ENCODE measurements around the gene SELPLG.
"Not testable (repeated sequence)": the region's sequence is repeated elsewhere in the genome, so short reads cannot be mapped to it uniquely, and the experiment has no call there.

SELPLG gene

GRCh38 chr12:108633534-108634248, at the start of gene SELPLG:
Gene SELPLG, minus strand, starts transcription at chr12:108633894. Its CDS starts 9,587 bp downstream, at chr12:108624307.
- peak; percentile 73 to 81 for DNase-seq (ENCODE audit: low read depth in 2 of 2)

DNA sequence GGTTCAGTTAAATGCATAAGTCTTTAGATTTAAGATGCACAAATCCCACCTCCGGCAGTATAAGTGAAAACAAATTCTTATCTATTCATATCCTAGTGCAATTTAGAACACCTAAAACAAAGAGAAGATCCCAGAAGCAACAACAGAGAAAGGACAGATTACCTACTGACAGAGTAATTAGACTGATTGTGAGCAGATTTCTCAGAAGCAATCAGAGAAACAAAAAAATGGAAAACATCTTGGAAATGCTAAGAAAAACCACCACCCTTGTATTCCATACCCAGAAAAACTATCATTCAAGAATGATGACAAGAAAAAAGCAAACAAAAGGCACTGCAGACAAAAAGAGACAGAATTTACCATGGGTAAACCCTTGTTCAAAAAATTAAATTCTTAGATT, 47.6 kb upstream of the SELPLG start:
- DNase-seq (ENCODE audit: low read depth in 2 of 2) = no peak

- no peak for DNase-seq (ENCODE audit: low read depth in 2 of 2)
These were observed 45.5 kb upstream of the SELPLG start for GRCh38 chr12:108679106-108679681.

DNA sequence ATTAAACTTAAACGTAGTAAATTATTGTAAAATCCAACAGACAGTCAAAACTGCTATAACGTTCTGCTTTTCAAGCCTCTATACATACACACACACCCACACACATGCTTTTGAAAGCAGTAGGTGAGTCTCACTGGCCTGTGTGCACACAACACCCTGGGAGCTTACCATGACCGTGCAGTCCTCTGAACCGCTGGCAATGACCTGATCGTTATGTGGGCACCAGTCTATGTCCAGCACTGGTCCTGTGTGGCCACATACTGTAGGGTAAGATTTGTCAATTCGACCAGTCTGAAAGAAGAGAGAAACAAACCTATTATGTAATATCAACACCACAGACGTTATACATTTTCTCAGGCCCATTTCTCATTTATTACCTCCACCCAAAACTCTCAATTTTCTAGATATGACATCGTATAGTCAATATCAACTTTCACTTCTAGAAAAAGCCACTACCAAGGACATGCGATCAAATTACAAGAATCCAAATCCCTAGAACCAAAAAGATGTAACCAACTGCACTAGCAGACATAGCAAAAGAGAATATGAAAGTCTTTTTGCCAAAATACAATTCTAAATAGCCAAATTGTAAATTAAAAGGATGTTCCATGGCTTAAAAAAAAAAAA, 44.5 kb upstream of the SELPLG start:
- DNase-seq (ENCODE audit: low read depth in 2 of 2) = no peak

GRCh38 chr12:108677381-108677780, 43.7 kb upstream of the SELPLG start:
- DNase-seq (ENCODE audit: low read depth in 2 of 2) = no peak

GRCh38 chr12:108676707-108677106, 43.0 kb upstream of the SELPLG start:
- no peak for DNase-seq (ENCODE audit: low read depth in 2 of 2)

- DNase-seq (ENCODE audit: low read depth in 2 of 2) = no peak
These were observed 42.1 kb upstream of the SELPLG start for GRCh38 chr12:108675792-108676191.

DNA sequence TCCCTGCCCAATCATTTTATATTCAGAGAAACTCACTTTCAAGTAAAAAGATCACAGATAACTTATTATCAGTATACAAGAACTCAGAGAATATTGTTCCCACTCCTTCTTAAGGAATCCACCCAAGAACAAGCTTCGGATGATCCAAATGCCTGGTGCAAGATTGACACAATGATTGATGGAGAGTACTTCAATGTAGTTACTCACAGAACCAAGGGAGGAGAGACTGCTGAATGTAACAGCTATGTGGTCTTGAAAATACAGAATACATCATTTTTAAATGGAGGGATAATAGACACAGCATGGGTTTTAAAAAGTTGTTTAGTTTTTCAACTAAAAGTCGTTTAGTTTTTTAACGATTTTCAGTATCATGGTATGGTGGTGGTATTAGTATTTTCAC, 38.4 kb upstream of the SELPLG start:
- no peak for DNase-seq (ENCODE audit: low read depth in 2 of 2)

DNA sequence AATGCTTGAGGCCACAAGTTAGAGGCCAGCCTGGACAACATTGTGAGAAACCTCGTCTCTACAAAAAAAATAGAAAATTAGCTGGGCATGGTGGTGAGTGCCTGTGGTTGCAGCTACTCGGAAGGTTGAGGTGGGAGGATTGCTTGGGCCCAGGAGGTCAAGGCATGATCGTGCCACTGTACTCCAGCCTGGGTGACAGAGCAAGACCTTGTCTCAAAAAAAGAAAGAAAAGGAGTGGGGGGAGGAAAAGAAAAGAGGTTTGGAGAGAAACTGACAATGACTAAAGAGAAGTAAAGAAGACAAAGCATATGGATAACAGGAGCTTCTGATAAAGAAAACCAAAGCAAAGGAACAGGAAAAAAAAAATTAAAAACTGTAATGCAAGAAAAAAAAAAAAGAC, 37.4 kb upstream of the SELPLG start:
- no peak for DNase-seq (ENCODE audit: low read depth in 2 of 2)

DNA sequence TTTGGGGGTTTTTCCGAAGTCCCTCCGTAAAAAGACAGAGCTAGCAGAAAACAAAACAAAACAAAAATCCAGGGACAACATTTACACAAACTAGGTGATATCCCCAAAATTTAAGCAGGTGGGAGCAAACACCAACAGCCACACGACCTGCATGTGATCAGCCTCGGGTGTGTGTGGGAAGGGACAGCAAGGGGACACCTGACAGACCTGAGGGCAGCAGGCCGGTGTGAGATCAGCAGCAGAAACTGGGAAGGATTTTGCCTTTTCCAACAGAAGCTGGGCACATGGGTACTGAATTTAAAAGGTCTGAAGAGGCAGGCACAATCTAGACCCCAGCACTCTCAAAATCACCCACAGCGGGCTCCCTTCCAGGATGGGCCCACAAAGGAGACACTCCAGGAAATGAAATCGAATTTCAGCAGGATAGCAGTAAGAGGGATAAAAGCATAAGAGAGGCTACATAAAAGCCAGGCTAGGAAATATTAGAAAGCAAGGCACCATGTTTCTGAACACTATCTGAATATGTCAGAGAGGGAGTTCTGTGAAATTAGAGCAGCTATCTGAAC, 36.5 kb upstream of the SELPLG start:
- DNase-seq (ENCODE audit: low read depth in 2 of 2) = no peak

GRCh38 chr12:108668542-108668941, 34.8 kb upstream of the SELPLG start:
- DNase-seq (ENCODE audit: low read depth in 2 of 2) = no peak

- DNase-seq (ENCODE audit: low read depth in 2 of 2) = no peak
These were observed 34.4 kb upstream of the SELPLG start for GRCh38 chr12:108668063-108668462.

- no peak for DNase-seq (ENCODE audit: low read depth in 2 of 2)
These were observed 33.7 kb upstream of the SELPLG start for GRCh38 chr12:108667349-108667748.

DNA sequence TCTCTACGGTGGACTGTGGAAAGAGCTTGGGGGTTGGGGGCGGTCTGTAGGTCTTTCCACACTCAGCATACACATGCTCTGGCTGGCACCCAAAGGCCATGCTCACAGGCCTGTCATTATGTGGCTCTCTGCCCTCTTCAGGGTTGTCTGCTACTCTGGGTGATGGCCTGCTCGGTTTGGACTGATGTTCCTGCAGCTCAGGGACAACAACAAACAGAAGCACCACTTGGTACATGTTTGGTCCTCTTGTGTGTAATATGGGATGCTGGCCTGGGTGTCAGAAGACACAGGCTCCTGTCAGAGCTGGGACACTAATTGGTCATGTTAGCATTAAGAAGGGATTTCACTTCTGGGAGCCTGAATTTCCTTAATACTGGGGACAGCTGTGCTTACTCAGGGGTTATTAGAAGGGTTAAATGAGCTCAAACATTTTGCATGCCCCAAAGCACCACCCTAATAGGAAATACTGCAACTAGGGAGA, 32.7 kb upstream of the SELPLG start:
- DNase-seq (ENCODE audit: low read depth in 2 of 2) = no peak

DNA sequence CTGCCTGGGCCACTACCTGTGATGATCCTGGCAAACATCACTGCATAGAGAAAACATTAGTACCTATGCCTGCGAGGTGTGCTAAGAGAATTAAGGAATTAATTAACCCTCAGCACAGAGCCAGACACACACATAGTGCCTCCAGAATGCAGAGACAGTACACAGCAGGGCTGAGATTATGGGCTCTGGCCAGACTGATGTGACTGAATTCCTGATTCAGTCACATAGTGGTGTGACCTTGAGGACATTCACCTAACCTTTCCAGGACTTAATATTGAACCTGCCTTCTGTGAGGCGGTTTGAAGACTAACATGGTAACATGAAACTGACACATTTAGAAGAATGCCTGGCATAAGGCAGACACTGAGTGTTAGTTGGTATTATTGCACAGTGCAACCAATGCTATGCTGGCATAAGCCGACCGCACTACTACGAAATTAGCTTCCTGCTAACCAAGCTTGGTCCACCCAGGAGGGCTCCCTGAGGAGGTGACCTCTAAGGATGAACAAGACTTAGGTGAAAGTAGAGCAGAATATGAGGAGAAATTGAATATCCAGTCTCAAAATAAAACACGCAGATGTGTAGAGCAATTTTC, 32.0 kb upstream of the SELPLG start:
- DNase-seq (ENCODE audit: low read depth in 2 of 2) = no peak

GRCh38 chr12:108664338-108665258, 30.9 kb upstream of the SELPLG start:
- peak; percentile 61 to 81 for DNase-seq (ENCODE audit: low read depth in 2 of 2)

- no peak for DNase-seq (ENCODE audit: low read depth in 2 of 2)
These were observed 29.8 kb upstream of the SELPLG start for GRCh38 chr12:108663324-108664015.

DNA sequence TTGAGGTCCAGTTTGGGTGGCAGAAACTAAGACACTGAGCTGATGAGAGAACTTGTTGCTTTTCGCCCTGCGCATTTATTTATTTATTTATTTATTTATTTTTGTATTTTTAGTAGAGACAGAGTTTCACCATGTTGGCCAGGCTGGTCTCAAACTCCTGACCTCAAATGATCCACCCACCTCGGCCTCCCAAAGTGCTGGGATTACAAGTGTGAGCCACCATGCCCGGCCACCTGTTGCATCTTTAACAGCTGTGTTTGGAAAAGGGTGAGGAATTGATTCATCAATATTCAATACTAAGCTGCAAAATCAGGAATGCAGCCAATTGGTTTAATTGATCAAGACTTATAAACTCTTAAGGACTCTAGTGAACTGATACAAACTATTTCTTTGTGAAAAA, 24.4 kb upstream of the SELPLG start:
- not testable (repeated sequence) for DNase-seq (ENCODE audit: low read depth in 2 of 2)

DNA sequence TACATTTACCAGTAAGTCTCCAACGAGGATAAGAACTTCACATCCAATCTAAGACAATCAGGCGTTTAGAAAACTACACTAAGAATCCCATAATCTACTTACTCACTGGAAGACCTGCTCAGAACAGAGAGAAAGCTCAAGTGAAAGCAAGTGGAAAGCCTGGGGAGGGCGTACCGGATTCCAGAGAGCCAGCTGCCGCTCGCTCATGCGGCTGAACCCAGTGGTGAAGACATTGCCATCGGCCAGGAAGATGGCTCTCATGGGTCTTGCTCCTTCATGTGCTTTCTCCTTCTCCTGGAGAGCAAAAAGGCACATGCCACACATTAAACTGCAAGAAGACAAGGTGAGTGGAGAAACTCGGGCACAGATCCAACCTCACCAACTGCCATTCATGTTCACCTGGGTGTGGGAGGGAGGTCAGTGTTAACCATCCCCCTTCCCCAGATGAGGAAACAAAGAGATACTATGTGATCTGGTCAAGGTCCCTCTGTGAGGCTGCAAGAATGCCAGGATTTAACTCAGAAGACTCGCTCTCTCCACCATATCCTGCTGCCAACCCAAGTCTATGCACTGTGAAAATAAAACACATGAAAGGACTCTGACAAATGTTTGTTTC, 23.5 kb upstream of the SELPLG start:
- no peak for DNase-seq (ENCODE audit: low read depth in 2 of 2)

GRCh38 chr12:108656247-108656646, 22.6 kb upstream of the SELPLG start:
- DNase-seq (ENCODE audit: low read depth in 2 of 2) = not testable (repeated sequence)

Measured in stimulated activated CD8-positive, alpha-beta memory T cell treated with anti-CD3 and anti-CD28 coated beads, Interleukin-15, amount 100 ng/mL, for 4 hours (primary cell).